ENCODE data around the gene POU2F1. TPM values are rescaled to one million over a fixed set of nuclear protein-coding genes. Genes with fewer than 3 reads are reported as not detected.

The POU2F1 gene
- total and polyA plus RNA-seq, 2 experiments from 2014 or later = 38.8 to 66.1 TPM

GRCh38 chr1:167198518-167199133, 22.1 kb upstream of the POU2F1 start:
- Histone ChIP-seq H2AFZ (no peak overlapping the region), H3K4me1 (ENCODE audit: insufficient read depth) (peaks cover 9% of the 10 kb centered on the region; the same call in 1 of the 2 replicates), H3K36me3 (ENCODE audit: insufficient read depth) (no peaks in the 10 kb centered on the region), H3K27me3 (ENCODE audit: insufficient read depth) (no peaks in the 10 kb centered on the region), H3K9me2 (ENCODE audit: insufficient read depth) (no peaks in the 10 kb centered on the region), H3K27ac (ENCODE audit: low read depth) (no peak overlapping the region), H3K4me2 (no peak overlapping the region), H3K79me2 (replicated peaks; ENCODE audit: insufficient read depth) (no peaks in the 10 kb centered on the region), H4K20me1 (replicated peaks; ENCODE audit: insufficient read depth) (no peaks in the 10 kb centered on the region), H3K4me3 (no peak overlapping the region), H3F3A (replicated peaks; ENCODE audit: low read depth) (no peaks in the 10 kb centered on the region)
- DNase-seq (ENCODE audit: low spot score) (peak; percentile 41), ATAC-seq (peak; percentile 76)
- Mint-ChIP-seq H3K4me3 (no peak overlapping the region), H3K4me1 (peaks cover 23% of the 10 kb centered on the region), H3K27me3 (ENCODE audit: insufficient read depth, low read depth, poor library complexity) (peaks cover 2% of the 10 kb centered on the region), H3K36me3 (ENCODE audit: low read depth) (no peaks in the 10 kb centered on the region), H3K9me3 (no peaks in the 10 kb centered on the region), H3K27ac (no peak overlapping the region)
- TF ChIP-seq EZH2 (IDR thresholded peaks at IDR 0.05; ENCODE audit: low read depth, unreplicated experiment) (no peak), EZH2phosphoT487 (IDR thresholded peaks at IDR 0.05; ENCODE audit: unreplicated experiment) (no peak), ZNF462 (CRISPR knock-in tag; IDR thresholded peaks at IDR 0.05) (no peak), ZNF114 (CRISPR knock-in tag; IDR thresholded peaks at IDR 0.05) (no peak)

- Mint-ChIP-seq H3K4me1 (peaks cover 23% of the 10 kb centered on the region), H3K9me3 (0 out of 3 replicates have a peak, but pooled peaks cover 3% of the 10 kb centered on the region), H3K4me3 (no peak overlapping the region), H3K27ac (no peak overlapping the region), H3K27me3 (ENCODE audit: insufficient read depth, low read depth, poor library complexity) (peaks cover 4% of the 10 kb centered on the region), H3K36me3 (ENCODE audit: low read depth) (peaks cover 1% of the 10 kb centered on the region; the same call in 1 of the 3 replicates)
- no peaks in the 10 kb centered on the region for H3F3A ChIP-seq (replicated peaks; ENCODE audit: low read depth)
- no peak overlapping the region for H3K4me3 ChIP-seq
- H2AFZ ChIP-seq = no peak overlapping the region
- no peaks in the 10 kb centered on the region for H3K27me3 ChIP-seq (ENCODE audit: insufficient read depth)
- H3K9me2 ChIP-seq (ENCODE audit: insufficient read depth) = no peaks in the 10 kb centered on the region
- peaks cover 9% of the 10 kb centered on the region; the same call in 1 of the 2 replicates for H3K4me1 ChIP-seq (ENCODE audit: insufficient read depth)
- H3K4me2 ChIP-seq = no peak overlapping the region
- H4K20me1 ChIP-seq (replicated peaks; ENCODE audit: insufficient read depth) = no peaks in the 10 kb centered on the region
- DNase-seq (ENCODE audit: low spot score) (no peak), ATAC-seq (no peak)
- no peak overlapping the region for H3K27ac ChIP-seq (ENCODE audit: low read depth)
- H3K36me3 ChIP-seq (ENCODE audit: insufficient read depth) = no peaks in the 10 kb centered on the region
- no peaks in the 10 kb centered on the region for H3K79me2 ChIP-seq (replicated peaks; ENCODE audit: insufficient read depth)
- no peak for TF ChIP-seq REST (IDR thresholded peaks at IDR 0.05; ENCODE audit: unreplicated experiment)
- no peak for TF ChIP-seq ZNF114 (CRISPR knock-in tag; IDR thresholded peaks at IDR 0.05)
- TF ChIP-seq, protein P1, sequence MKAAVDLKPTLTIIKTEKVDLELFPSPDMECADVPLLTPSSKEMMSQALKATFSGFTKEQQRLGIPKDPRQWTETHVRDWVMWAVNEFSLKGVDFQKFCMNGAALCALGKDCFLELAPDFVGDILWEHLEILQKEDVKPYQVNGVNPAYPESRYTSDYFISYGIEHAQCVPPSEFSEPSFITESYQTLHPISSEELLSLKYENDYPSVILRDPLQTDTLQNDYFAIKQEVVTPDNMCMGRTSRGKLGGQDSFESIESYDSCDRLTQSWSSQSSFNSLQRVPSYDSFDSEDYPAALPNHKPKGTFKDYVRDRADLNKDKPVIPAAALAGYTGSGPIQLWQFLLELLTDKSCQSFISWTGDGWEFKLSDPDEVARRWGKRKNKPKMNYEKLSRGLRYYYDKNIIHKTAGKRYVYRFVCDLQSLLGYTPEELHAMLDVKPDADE (IDR thresholded peaks at IDR 0.05) = no peak
- TF ChIP-seq ZNF331 (CRISPR knock-in tag; IDR thresholded peaks at IDR 0.05; ENCODE audit: low read depth) = no peak
- no peak for TF ChIP-seq EZH2 (IDR thresholded peaks at IDR 0.05; ENCODE audit: low read depth, unreplicated experiment)
Measured at GRCh38 chr1:167199656-167200055, 21.0 kb upstream of the POU2F1 start.
